ENCODE measurements around the gene PLEKHS1.

DNA sequence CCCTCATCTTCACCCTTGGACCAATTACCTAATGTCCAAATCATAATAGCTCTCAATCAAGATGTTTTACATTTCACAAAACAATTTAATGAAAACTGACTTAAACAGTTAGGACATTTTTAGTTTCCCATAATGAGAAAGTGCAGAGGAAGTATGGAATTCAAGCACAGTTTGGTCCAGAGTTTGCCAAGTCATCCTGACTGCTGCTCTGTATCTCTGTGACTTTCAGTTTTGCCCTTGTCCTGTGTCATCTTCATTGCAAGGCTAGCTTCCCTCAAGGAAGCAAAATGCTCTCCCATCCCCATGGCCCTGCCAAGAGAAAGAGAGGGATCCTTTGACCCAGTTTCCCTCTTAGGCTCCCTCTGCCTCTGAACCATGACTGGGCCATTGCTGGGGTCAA is 7.9 kb upstream of the PLEKHS1 start:
- TF ChIP-seq, protein P1, sequence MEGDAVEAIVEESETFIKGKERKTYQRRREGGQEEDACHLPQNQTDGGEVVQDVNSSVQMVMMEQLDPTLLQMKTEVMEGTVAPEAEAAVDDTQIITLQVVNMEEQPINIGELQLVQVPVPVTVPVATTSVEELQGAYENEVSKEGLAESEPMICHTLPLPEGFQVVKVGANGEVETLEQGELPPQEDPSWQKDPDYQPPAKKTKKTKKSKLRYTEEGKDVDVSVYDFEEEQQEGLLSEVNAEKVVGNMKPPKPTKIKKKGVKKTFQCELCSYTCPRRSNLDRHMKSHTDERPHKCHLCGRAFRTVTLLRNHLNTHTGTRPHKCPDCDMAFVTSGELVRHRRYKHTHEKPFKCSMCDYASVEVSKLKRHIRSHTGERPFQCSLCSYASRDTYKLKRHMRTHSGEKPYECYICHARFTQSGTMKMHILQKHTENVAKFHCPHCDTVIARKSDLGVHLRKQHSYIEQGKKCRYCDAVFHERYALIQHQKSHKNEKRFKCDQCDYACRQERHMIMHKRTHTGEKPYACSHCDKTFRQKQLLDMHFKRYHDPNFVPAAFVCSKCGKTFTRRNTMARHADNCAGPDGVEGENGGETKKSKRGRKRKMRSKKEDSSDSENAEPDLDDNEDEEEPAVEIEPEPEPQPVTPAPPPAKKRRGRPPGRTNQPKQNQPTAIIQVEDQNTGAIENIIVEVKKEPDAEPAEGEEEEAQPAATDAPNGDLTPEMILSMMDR (IDR thresholded peaks at IDR 0.05; ENCODE audit: poor library complexity): no peak
- no peak for TF ChIP-seq EZH2 (IDR thresholded peaks at IDR 0.05; ENCODE audit: borderline replicate concordance)
